ENCODE results near the gene CLCN5.

GRCh38 chrX:50103866-50104566 is 181.6 kb downstream of the CLCN5 start:
- TF ChIP-seq POLR2AphosphoS5 (IDR thresholded peaks at IDR 0.05) = no peak
- no peak for TF ChIP-seq CTCF (IDR thresholded peaks at IDR 0.05)
- TF ChIP-seq POLR2A (IDR thresholded peaks at IDR 0.05) = no peak
- TF ChIP-seq EP300 (IDR thresholded peaks at IDR 0.05) = no peak
